Measurements from ENCODE around the gene LRRK1.

The LRRK1 gene

DNA sequence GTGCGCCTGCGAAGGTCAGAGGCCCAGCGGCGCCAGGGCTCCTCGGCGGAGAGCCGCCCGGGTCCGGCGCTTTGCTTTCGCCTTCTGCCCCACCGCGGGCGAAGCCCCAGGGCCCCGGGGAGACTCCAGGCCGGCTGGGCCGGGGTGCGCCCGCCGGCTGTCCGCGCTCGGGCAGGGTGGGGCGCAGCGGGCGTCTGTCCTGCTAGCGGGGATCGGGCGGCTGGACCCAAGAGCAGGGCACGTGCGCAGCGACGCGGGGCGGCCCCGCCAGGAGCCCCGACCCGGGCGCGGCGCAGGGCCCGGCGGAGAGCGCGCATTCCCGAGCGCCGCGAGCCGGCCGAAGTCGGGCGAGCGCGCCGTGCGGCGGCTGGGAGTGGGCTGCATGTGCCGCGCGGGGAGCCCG lies 40.1 kb upstream of the LRRK1 start:
- H3K14ac ChIP-seq (ENCODE audit: low read length in 2 of 2): no peak overlapping the region
- H3K9me3 ChIP-seq (ENCODE audit: control insufficient read depth, low read length): no peaks in the 10 kb centered on the region
- H4K8ac ChIP-seq (ENCODE audit: low read length): no peak overlapping the region
- H4K91ac ChIP-seq (ENCODE audit: low read length): no peak overlapping the region
- peak overlapping the region; percentile 95 for H3K4me2 ChIP-seq (ENCODE audit: low read length, poor library complexity, severe bottlenecking)
- H3K79me1 ChIP-seq (replicated peaks; ENCODE audit: low read length, poor library complexity, severe bottlenecking): no peaks in the 10 kb centered on the region
- H3K18ac ChIP-seq (ENCODE audit: low read depth in 1 of 2, low read length in 2 of 2): no peak overlapping the region
- H2BK120ac ChIP-seq (ENCODE audit: low read depth, low read length): no peak overlapping the region
- H2AK5ac ChIP-seq (ENCODE audit: low read length, severe bottlenecking): no peak overlapping the region
- H3K4me1 ChIP-seq (ENCODE audit: control insufficient read depth, insufficient read depth, low read depth, low read length): peaks cover 19% of the 10 kb centered on the region
- no peak overlapping the region for H2BK12ac ChIP-seq (ENCODE audit: low read length in 2 of 2)
- peak overlapping the region; percentile 29 for H3K9ac ChIP-seq (ENCODE audit: low read length)
- peak overlapping the region; percentile 50 to 59 for H3K4me3 ChIP-seq (ENCODE audit: insufficient read depth in 1 of 2, low read depth in 1 of 2, low read length in 2 of 2)
- no peak overlapping the region for H2AFZ ChIP-seq (ENCODE audit: low read depth, low read length)
- H3K23ac ChIP-seq (ENCODE audit: low read length in 2 of 2): no peak overlapping the region
- no peaks in the 10 kb centered on the region for H3K36me3 ChIP-seq (ENCODE audit: control insufficient read depth in 1 of 2, insufficient read depth in 2 of 2, low read depth in 1 of 2, low read length in 2 of 2)
- H3K27me3 ChIP-seq (ENCODE audit: control insufficient read depth in 1 of 2, insufficient read depth in 1 of 2, low read length in 2 of 2): peaks cover 0 to 78% of the 10 kb centered on the region in 2 experiments
- 2% methylated on average over 23 of the region's 62 CpGs for WGBS
- H2BK15ac ChIP-seq (ENCODE audit: low read depth, poor library complexity, severe bottlenecking): no peak overlapping the region
- no peak overlapping the region for H3K4ac ChIP-seq (ENCODE audit: low read depth in 1 of 2, low read length in 2 of 2)
- no peak overlapping the region for H3K27ac ChIP-seq (ENCODE audit: low read length, poor library complexity, severe bottlenecking)
- peak; percentile 10 for DNase-seq
- no peak overlapping the region for H2BK5ac ChIP-seq (ENCODE audit: low read depth, low read length, poor library complexity, severe bottlenecking)

DNA sequence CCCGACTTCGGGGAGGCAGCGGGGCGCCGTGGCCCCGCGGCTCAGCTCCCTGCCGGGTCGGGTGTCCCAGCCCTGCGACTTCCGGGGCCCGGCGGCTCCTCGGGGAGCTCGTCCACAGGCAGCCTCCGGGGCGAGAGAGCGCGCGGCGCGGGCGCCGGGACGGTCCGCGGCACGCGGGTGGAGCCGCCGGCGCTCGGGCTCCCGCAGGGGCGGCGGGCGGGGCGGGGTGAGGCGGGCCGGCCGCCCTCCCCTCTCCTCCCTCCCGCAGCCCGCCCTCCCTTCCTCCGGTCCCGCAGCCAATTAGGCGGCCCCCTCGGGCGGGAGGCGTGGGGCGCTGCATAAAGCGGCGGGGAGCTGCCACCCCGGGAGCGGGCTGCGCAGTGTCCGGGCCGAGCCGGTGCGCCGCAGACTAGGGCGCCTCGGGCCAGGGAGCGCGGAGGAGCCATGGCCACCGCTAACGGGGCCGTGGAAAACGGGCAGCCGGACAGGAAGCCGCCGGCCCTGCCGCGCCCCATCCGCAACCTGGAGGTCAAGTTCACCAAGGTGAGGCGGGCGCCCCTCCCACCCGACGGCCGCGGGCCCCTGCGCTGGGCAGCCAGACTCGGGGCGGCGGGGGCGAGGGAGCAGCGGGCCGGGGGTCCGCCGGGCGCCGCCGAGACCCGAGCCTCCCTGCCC lies 39.6 kb upstream of the LRRK1 start, which contains the start of gene ALDH1A3:
ALDH1A3 (plus strand) TSS at position 368 of the 675 bp plus-strand sequence; CDS start at position 445, 77 bp downstream.
- Histone ChIP-seq H2AK5ac (ENCODE audit: low read length, severe bottlenecking) (no peak within 1 kb of the TSS), H3K23ac (ENCODE audit: low read length in 2 of 2) (no peak within 1 kb of the TSS), H3K27ac (ENCODE audit: low read length, poor library complexity, severe bottlenecking) (no peak within 1 kb of the TSS), H3K4me2 (ENCODE audit: low read length, poor library complexity, severe bottlenecking) (peak within 1 kb of the TSS; percentile 95), H2BK120ac (ENCODE audit: low read depth, low read length) (no peak within 1 kb of the TSS), H3K4me1 (ENCODE audit: control insufficient read depth, insufficient read depth, low read depth, low read length) (peaks cover 19% of the 10 kb centered on the region), H3K36me3 (ENCODE audit: control insufficient read depth in 1 of 2, insufficient read depth in 2 of 2, low read depth in 1 of 2, low read length in 2 of 2) (no peaks in the 10 kb centered on the region), H2BK15ac (ENCODE audit: low read depth, poor library complexity, severe bottlenecking) (peak within 1 kb of the TSS; percentile 15), H2BK12ac (ENCODE audit: low read length in 2 of 2) (peak within 1 kb of the TSS in 1 of 2 experiments; percentile 39), H4K8ac (ENCODE audit: low read length) (peak within 1 kb of the TSS; percentile 39), H3K4me3 (ENCODE audit: insufficient read depth in 1 of 2, low read depth in 1 of 2, low read length in 2 of 2) (peak within 1 kb of the TSS; percentile 50 to 84), H3K18ac (ENCODE audit: low read depth in 1 of 2, low read length in 2 of 2) (peak within 1 kb of the TSS in 1 of 2 experiments; percentile 40), H3K27me3 (ENCODE audit: control insufficient read depth in 1 of 2, insufficient read depth in 1 of 2, low read length in 2 of 2) (peaks cover 0 to 77% of the 10 kb centered on the region in 2 experiments), H3K79me1 (replicated peaks; ENCODE audit: low read length, poor library complexity, severe bottlenecking) (no peaks in the 10 kb centered on the region), H3K4ac (ENCODE audit: low read depth in 1 of 2, low read length in 2 of 2) (peak within 1 kb of the TSS in 1 of 2 experiments; percentile 49), H4K91ac (ENCODE audit: low read length) (peak within 1 kb of the TSS; percentile 29), H2AFZ (ENCODE audit: low read depth, low read length) (peak within 1 kb of the TSS; percentile 39), H3K9ac (ENCODE audit: low read length) (peak within 1 kb of the TSS; percentile 74), H3K14ac (ENCODE audit: low read length in 2 of 2) (peak within 1 kb of the TSS in 1 of 2 experiments; percentile 41), H3K9me3 (ENCODE audit: control insufficient read depth, low read length) (no peaks in the 10 kb centered on the region), H2BK5ac (ENCODE audit: low read depth, low read length, poor library complexity, severe bottlenecking) (no peak within 1 kb of the TSS)
- 1% methylated on average over 46 of the region's 93 CpGs for WGBS
- DNase-seq: peak; percentile 48

- peak overlapping the region in 1 of 2 experiments; percentile 41 for H3K14ac ChIP-seq (ENCODE audit: low read length in 2 of 2)
- peak overlapping the region in 1 of 2 experiments; percentile 40 for H3K18ac ChIP-seq (ENCODE audit: low read depth in 1 of 2, low read length in 2 of 2)
- H3K79me1 ChIP-seq (replicated peaks; ENCODE audit: low read length, poor library complexity, severe bottlenecking): no peaks in the 10 kb centered on the region
- no peak overlapping the region for H2AK5ac ChIP-seq (ENCODE audit: low read length, severe bottlenecking)
- H3K9me3 ChIP-seq (ENCODE audit: control insufficient read depth, low read length): no peaks in the 10 kb centered on the region
- H2AFZ ChIP-seq (ENCODE audit: low read depth, low read length): no peak overlapping the region
- no peak overlapping the region for H2BK120ac ChIP-seq (ENCODE audit: low read depth, low read length)
- peak overlapping the region; percentile 15 for H2BK15ac ChIP-seq (ENCODE audit: low read depth, poor library complexity, severe bottlenecking)
- H3K36me3 ChIP-seq (ENCODE audit: control insufficient read depth in 1 of 2, insufficient read depth in 2 of 2, low read depth in 1 of 2, low read length in 2 of 2): no peaks in the 10 kb centered on the region
- peak overlapping the region in 1 of 2 experiments; percentile 84 for H3K4me3 ChIP-seq (ENCODE audit: insufficient read depth in 1 of 2, low read depth in 1 of 2, low read length in 2 of 2)
- H3K4me2 ChIP-seq (ENCODE audit: low read length, poor library complexity, severe bottlenecking): peak overlapping the region; percentile 95
- H3K27me3 ChIP-seq (ENCODE audit: control insufficient read depth in 1 of 2, insufficient read depth in 1 of 2, low read length in 2 of 2): peaks cover 0 to 81% of the 10 kb centered on the region in 2 experiments
- peak overlapping the region; percentile 29 for H4K91ac ChIP-seq (ENCODE audit: low read length)
- H4K8ac ChIP-seq (ENCODE audit: low read length): peak overlapping the region; percentile 13
- WGBS: 4% methylated on average over 69 of the region's 80 CpGs
- H2BK5ac ChIP-seq (ENCODE audit: low read depth, low read length, poor library complexity, severe bottlenecking): no peak overlapping the region
- peak; percentile 43 for DNase-seq
- no peak overlapping the region for H3K27ac ChIP-seq (ENCODE audit: low read length, poor library complexity, severe bottlenecking)
- H3K4me1 ChIP-seq (ENCODE audit: control insufficient read depth, insufficient read depth, low read depth, low read length): peaks cover 19% of the 10 kb centered on the region
- no peak overlapping the region for H3K23ac ChIP-seq (ENCODE audit: low read length in 2 of 2)
- peak overlapping the region in 1 of 2 experiments; percentile 39 for H2BK12ac ChIP-seq (ENCODE audit: low read length in 2 of 2)
- peak overlapping the region; percentile 74 for H3K9ac ChIP-seq (ENCODE audit: low read length)
- H3K4ac ChIP-seq (ENCODE audit: low read depth in 1 of 2, low read length in 2 of 2): no peak overlapping the region
Measured at GRCh38 chr15:100880139-100880896, 38.8 kb upstream of the LRRK1 start.

GRCh38 chr15:100880897-100881242 lies 38.3 kb upstream of the LRRK1 start:
- no peak overlapping the region for H2BK120ac ChIP-seq (ENCODE audit: low read depth, low read length)
- peak overlapping the region; percentile 74 for H3K9ac ChIP-seq (ENCODE audit: low read length)
- no peak overlapping the region for H3K4ac ChIP-seq (ENCODE audit: low read depth in 1 of 2, low read length in 2 of 2)
- H2AFZ ChIP-seq (ENCODE audit: low read depth, low read length): no peak overlapping the region
- no peak for DNase-seq
- H2BK5ac ChIP-seq (ENCODE audit: low read depth, low read length, poor library complexity, severe bottlenecking): no peak overlapping the region
- no peak overlapping the region for H4K91ac ChIP-seq (ENCODE audit: low read length)
- WGBS: 48% methylated on average over 10 of the region's 10 CpGs
- no peak overlapping the region for H2AK5ac ChIP-seq (ENCODE audit: low read length, severe bottlenecking)
- no peak overlapping the region for H3K27ac ChIP-seq (ENCODE audit: low read length, poor library complexity, severe bottlenecking)
- H4K8ac ChIP-seq (ENCODE audit: low read length): no peak overlapping the region
- H2BK15ac ChIP-seq (ENCODE audit: low read depth, poor library complexity, severe bottlenecking): no peak overlapping the region
- H3K27me3 ChIP-seq (ENCODE audit: control insufficient read depth in 1 of 2, insufficient read depth in 1 of 2, low read length in 2 of 2): peaks cover 0 to 78% of the 10 kb centered on the region in 2 experiments
- H3K18ac ChIP-seq (ENCODE audit: low read depth in 1 of 2, low read length in 2 of 2): no peak overlapping the region
- peak overlapping the region in 1 of 2 experiments; percentile 84 for H3K4me3 ChIP-seq (ENCODE audit: insufficient read depth in 1 of 2, low read depth in 1 of 2, low read length in 2 of 2)
- H3K4me2 ChIP-seq (ENCODE audit: low read length, poor library complexity, severe bottlenecking): no peak overlapping the region
- peaks cover 0 to under 1% of the 10 kb centered on the region in 2 experiments for H3K36me3 ChIP-seq (ENCODE audit: control insufficient read depth in 1 of 2, insufficient read depth in 2 of 2, low read depth in 1 of 2, low read length in 2 of 2)
- H3K9me3 ChIP-seq (ENCODE audit: control insufficient read depth, low read length): no peaks in the 10 kb centered on the region
- no peak overlapping the region for H2BK12ac ChIP-seq (ENCODE audit: low read length in 2 of 2)
- H3K4me1 ChIP-seq (ENCODE audit: control insufficient read depth, insufficient read depth, low read depth, low read length): peaks cover 19% of the 10 kb centered on the region
- H3K23ac ChIP-seq (ENCODE audit: low read length in 2 of 2): no peak overlapping the region
- H3K79me1 ChIP-seq (replicated peaks; ENCODE audit: low read length, poor library complexity, severe bottlenecking): no peaks in the 10 kb centered on the region
- no peak overlapping the region for H3K14ac ChIP-seq (ENCODE audit: low read length in 2 of 2)
